Measurements from ENCODE around the gene GRIK1.

The GRIK1 gene

DNA sequence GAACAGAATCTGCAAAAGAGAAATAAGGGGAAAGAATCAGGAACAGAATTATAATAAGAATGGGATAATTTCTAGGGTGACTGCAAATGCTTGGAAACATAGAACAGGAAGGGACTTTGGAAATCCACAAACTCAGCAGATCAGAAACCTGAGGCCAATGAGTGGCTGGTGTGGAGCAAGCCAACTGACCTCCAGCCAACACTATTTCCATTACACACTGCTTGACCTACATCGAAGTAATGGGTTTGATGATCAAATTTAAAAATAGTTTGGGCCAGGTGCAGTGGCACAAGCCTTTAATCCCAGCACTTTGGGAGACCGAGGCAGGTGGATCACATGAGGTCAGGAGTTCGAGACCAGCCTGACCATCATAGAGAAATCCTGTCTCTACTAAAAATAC is 284.9 kb downstream of the GRIK1 start:
- no peak for TF ChIP-seq EZH2 (IDR thresholded peaks at IDR 0.05)
- no peak for TF ChIP-seq FOXP2 (optimal IDR thresholded peaks at IDR 0.05; ENCODE audit: control extremely low read depth, extremely low read length, insufficient read depth)
- no peak for TF ChIP-seq POLR2AphosphoS5 (IDR thresholded peaks at IDR 0.05; ENCODE audit: borderline replicate concordance, low read depth, low read length)

DNA sequence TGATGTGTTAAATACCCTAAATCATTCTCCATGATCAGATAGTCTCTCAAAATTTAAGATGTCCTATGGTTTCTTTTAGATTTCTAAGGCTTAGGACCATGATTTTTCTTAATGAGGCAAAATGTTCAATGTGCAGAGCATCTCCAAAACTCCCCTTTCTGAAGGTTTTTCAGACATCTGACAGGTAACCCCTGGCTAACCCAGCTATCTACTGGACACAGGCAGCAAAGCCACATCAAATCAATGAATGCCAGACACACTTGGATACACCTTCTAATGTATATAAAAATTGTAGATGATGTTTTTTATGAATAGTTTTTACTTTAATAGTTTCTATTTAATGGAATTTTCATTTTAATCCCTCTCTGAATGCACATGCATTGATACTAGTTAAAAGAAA is 285.6 kb downstream of the GRIK1 start:
- H3K9ac ChIP-seq (ENCODE audit: insufficient read length), result no peak overlapping the region
- no peak overlapping the region for H3K4me3 ChIP-seq
- no peaks in the 10 kb centered on the region for H3K9me3 ChIP-seq (ENCODE audit: low read depth, low read length)
- no peaks in the 10 kb centered on the region for H3K36me3 ChIP-seq (ENCODE audit: insufficient read depth, low read length)
- no peak overlapping the region for H3K27ac ChIP-seq
- no peak for DNase-seq (ENCODE audit: low read depth, low spot score)
- no peak for TF ChIP-seq FOXP2 (optimal IDR thresholded peaks at IDR 0.05; ENCODE audit: control extremely low read depth, extremely low read length, insufficient read depth)
- no peak for TF ChIP-seq EZH2 (IDR thresholded peaks at IDR 0.05)
- no peak for TF ChIP-seq POLR2AphosphoS5 (IDR thresholded peaks at IDR 0.05; ENCODE audit: borderline replicate concordance, low read depth, low read length)

More for the DNA sequence above, 284.9 kb downstream of the GRIK1 start:
- Histone ChIP-seq H3K9me3 (ENCODE audit: low read depth, low read length) (no peaks in the 10 kb centered on the region), H3K4me3 (no peak overlapping the region), H3K9ac (ENCODE audit: insufficient read length) (no peak overlapping the region), H3K27ac (no peak overlapping the region), H3K36me3 (ENCODE audit: insufficient read depth, low read length) (no peaks in the 10 kb centered on the region)
- no peak for DNase-seq (ENCODE audit: low read depth, low spot score)

DNA sequence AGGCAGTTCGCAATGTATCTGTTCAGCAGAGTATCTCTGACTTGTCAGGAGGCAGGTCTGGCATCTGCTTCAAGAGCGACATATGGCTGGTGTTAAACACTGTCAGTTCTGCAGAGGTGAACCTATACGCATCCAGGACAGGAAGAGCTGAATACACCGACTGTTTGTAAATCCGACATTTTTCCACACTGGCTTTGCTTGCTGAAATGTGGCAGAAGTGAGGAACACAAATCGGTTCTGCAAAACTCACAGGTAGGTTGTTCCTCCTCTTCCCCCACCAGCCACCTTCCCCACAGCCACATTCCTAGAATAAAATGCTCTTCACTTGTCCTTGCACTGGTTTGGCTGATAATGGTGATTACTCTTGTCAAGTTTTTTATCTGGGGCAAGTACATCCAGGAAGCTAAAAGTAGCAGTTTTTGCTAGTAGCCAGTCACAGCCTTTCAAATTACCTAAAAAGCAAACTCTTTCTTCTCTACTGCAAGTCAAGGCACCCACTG is 289.2 kb downstream of the GRIK1 start:
- H3K9ac ChIP-seq (ENCODE audit: insufficient read length), result no peak overlapping the region
- H3K36me3 ChIP-seq (ENCODE audit: insufficient read depth, low read length), result no peaks in the 10 kb centered on the region
- DNase-seq (ENCODE audit: low read depth, low spot score), result no peak
- no peak overlapping the region for H3K4me3 ChIP-seq
- no peak overlapping the region for H3K27ac ChIP-seq
- H3K9me3 ChIP-seq (ENCODE audit: low read depth, low read length), result no peaks in the 10 kb centered on the region
- TF ChIP-seq POLR2AphosphoS5 (IDR thresholded peaks at IDR 0.05; ENCODE audit: borderline replicate concordance, low read depth, low read length), result no peak
- no peak for TF ChIP-seq FOXP2 (optimal IDR thresholded peaks at IDR 0.05; ENCODE audit: control extremely low read depth, extremely low read length, insufficient read depth)
- TF ChIP-seq EZH2 (IDR thresholded peaks at IDR 0.05), result no peak

DNA sequence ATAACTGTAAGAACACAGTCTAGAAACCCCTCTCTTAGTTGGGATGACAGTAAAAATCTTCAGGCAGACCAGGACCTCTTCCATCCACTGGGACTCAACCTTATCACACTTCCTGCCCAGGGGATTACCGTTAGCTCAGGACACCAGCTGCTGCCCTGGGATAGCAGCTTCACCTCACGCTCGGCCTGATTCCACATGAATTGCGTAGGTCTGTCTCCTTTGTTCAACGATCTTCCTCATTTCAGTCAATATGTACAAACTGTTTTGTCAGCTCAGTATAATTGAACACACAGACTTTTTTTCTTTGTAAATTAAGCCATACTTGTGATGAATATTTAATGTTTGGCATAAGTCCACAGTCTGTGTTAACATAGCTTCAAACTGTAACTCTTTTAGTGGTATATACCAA is 290.4 kb downstream of the GRIK1 start:
- Histone ChIP-seq H3K36me3 (ENCODE audit: insufficient read depth, low read length) (no peaks in the 10 kb centered on the region), H3K27ac (no peak overlapping the region), H3K9ac (ENCODE audit: insufficient read length) (no peak overlapping the region), H3K9me3 (ENCODE audit: low read depth, low read length) (no peaks in the 10 kb centered on the region), H3K4me3 (no peak overlapping the region)
- no peak for DNase-seq (ENCODE audit: low read depth, low spot score)
- TF ChIP-seq EZH2 (IDR thresholded peaks at IDR 0.05), result no peak
- TF ChIP-seq POLR2AphosphoS5 (IDR thresholded peaks at IDR 0.05; ENCODE audit: borderline replicate concordance, low read depth, low read length), result no peak

DNA sequence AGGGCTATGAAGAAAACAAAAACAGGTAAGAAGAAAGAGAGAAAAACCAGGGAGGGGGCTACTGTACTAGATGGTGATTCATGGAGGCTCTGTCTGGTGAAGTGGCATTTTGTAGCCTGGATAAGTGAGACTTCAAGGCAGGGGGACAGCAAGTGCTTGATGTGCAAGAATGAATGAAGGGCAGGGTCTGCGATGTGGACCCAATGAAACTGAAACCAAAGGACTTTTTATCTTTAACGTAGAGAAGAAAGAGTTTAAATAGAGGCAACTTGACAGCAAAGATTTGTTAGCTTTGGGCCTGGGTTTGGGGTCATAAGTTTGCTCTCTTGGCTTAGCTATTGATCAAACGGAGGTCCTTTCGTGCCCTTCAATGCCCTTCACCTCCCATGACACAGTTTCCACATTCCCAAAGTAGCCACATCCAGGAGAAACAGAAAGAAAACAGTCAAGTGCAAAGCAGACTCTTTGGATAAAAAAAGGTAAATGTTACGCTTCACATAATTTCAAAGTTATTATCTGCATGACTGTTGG is 291.0 kb downstream of the GRIK1 start:
- Histone ChIP-seq H3K9ac (ENCODE audit: insufficient read length) (no peak overlapping the region), H3K27ac (no peak overlapping the region), H3K9me3 (ENCODE audit: low read depth, low read length) (no peaks in the 10 kb centered on the region), H3K4me3 (no peak overlapping the region), H3K36me3 (ENCODE audit: insufficient read depth, low read length) (no peaks in the 10 kb centered on the region)
- TF ChIP-seq POLR2AphosphoS5 (IDR thresholded peaks at IDR 0.05; ENCODE audit: borderline replicate concordance, low read depth, low read length) (no peak), EZH2 (IDR thresholded peaks at IDR 0.05) (no peak), FOXP2 (optimal IDR thresholded peaks at IDR 0.05; ENCODE audit: control extremely low read depth, extremely low read length, insufficient read depth) (no peak)
- no peak for DNase-seq (ENCODE audit: low read depth, low spot score)

DNA sequence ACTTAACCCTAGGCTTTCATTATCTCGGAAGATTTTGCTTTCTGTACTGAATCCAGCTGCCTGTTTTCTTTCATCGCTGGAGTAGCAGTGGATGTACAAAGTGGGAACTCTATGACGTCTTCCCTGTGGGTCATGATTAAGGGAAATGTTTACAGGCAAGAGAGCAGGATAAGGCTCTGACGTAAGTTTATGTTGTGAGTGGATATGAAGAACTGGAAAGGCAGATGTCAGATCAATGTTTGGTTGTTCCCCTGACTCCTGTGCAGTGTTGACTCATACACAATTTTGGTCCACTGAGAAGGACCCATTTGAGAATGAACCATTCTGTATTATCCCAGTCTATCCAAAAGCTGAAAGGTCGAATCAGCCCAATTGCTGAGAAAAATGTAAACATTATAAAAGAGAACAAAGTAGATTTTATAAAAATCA is 292.4 kb downstream of the GRIK1 start:
- H3K27ac ChIP-seq, result no peak overlapping the region
- no peaks in the 10 kb centered on the region for H3K36me3 ChIP-seq (ENCODE audit: insufficient read depth, low read length)
- TF ChIP-seq EZH2 (IDR thresholded peaks at IDR 0.05), result no peak
- TF ChIP-seq FOXP2 (optimal IDR thresholded peaks at IDR 0.05; ENCODE audit: control extremely low read depth, extremely low read length, insufficient read depth), result no peak
- no peak for TF ChIP-seq POLR2AphosphoS5 (IDR thresholded peaks at IDR 0.05; ENCODE audit: borderline replicate concordance, low read depth, low read length)
- DNase-seq (ENCODE audit: low read depth, low spot score), result no peak
- H3K4me3 ChIP-seq, result no peak overlapping the region
- H3K9me3 ChIP-seq (ENCODE audit: low read depth, low read length), result no peaks in the 10 kb centered on the region
- no peak overlapping the region for H3K9ac ChIP-seq (ENCODE audit: insufficient read length)

DNA sequence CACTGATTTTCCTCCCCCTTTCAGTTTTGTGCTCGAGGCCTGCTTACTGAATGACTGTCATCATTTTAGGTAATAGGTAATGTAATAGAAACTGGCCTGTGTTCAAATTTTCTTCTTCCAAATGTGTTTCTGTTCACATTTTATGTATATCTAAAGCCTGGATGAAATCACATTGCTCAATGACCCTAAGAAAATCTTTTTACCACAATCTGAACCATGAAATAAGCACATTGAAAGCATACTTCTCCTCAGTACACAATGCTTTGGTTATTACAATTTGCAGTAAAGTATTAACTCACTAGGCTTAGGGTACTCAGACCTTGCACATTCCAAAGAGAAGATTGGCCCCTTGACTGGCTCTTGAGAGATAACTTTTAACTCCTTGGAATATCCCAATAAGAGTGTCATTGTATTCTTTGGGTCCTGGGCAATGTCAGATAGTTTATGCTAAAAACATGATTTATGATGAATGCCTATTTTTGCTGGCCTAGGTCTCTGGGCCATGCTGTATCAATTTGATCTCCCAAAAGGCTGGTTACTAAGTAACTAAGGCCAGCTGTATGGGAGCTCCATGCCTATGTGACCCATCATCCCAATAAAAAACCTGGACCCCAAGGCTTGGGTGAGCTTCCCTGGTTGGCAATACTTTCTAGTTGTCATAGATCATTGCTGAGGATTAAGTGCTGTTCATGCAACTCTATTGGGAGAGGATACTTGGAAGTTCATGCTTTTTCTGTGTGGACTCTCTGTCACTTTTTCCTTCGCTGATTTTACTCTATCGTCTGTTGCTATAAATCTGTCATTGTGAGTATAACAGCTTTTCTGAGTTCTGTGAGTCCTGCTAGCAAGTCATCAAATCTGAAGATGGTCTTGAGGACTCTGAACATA is 293.9 kb downstream of the GRIK1 start:
- no peak overlapping the region for H3K27ac ChIP-seq
- no peak overlapping the region for H3K4me3 ChIP-seq
- DNase-seq (ENCODE audit: low read depth, low spot score), result no peak
- TF ChIP-seq POLR2AphosphoS5 (IDR thresholded peaks at IDR 0.05; ENCODE audit: borderline replicate concordance, low read depth, low read length), result no peak
- no peak for TF ChIP-seq EZH2 (IDR thresholded peaks at IDR 0.05)
- no peaks in the 10 kb centered on the region for H3K36me3 ChIP-seq (ENCODE audit: insufficient read depth, low read length)
- H3K9me3 ChIP-seq (ENCODE audit: low read depth, low read length), result no peaks in the 10 kb centered on the region
- no peak overlapping the region for H3K9ac ChIP-seq (ENCODE audit: insufficient read length)

DNA sequence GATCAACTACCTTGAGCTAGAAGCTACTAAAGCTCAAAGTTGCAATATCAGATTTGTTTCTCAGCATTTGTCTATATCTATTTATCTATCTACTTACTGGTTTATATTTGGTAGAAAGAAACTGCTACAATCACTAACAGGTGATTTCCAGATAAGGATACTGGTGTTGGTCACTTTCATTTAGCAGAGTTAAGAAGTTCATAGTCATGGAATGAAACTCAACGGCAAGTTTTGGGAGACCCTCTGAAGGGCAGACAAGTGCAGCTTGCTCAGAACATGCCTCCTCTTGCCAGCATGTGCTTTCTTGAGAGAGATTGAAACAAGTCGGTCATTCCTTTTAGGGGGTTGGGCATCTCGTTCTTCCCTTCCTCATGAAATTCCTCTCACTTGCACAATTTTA is 296.5 kb downstream of the GRIK1 start:
- no peak for DNase-seq (ENCODE audit: low read depth, low spot score)

More for the DNA sequence above, 296.5 kb downstream of the GRIK1 start:
- H3K27ac ChIP-seq, result peak overlapping the region; percentile 70; the same call in 1 of the 2 replicates
- no peak overlapping the region for H3K9ac ChIP-seq (ENCODE audit: insufficient read length)
- peak overlapping the region; percentile 24 for H3K4me3 ChIP-seq
- no peaks in the 10 kb centered on the region for H3K36me3 ChIP-seq (ENCODE audit: insufficient read depth, low read length)
- TF ChIP-seq FOXP2 (optimal IDR thresholded peaks at IDR 0.05; ENCODE audit: control extremely low read depth, extremely low read length, insufficient read depth) (no peak), POLR2AphosphoS5 (IDR thresholded peaks at IDR 0.05; ENCODE audit: borderline replicate concordance, low read depth, low read length) (no peak), EZH2 (IDR thresholded peaks at IDR 0.05) (no peak)
- no peaks in the 10 kb centered on the region for H3K9me3 ChIP-seq (ENCODE audit: low read depth, low read length)

Measured in SK-N-MC (cell line).